Right atrium auricular region (tissue), 2 donors: ENCODE measurements around the gene ADO. TPM values are rescaled to one million over a fixed set of nuclear protein-coding genes. Genes with fewer than 3 reads are reported as not detected.
A peak's percentile ranks its signal among the peaks of the same experiment; 100 is the strongest.

Experiments used
- DNase-seq: peaks from one replicate; pipeline ENCODE4 v3.0.0-alpha.2; 2019; ENCODE audit warnings: low spot score
- H3K27ac ChIP-seq, 2 donors: fragments of 200-600 bp; sonication (generic); 1 replicate in 1 of 2; 2 replicates in 1 of 2; pipeline ENCODE4 v1.5.1; 2016 to 2019
- H3K27me3 ChIP-seq, 2 donors: fragments of 200-600 bp; sonication (generic); one replicate each; pipeline versions ENCODE4 v1.5.1 to v1.6.0; 2017 to 2019
- H3K36me3 ChIP-seq: fragments of 200-600 bp; sonication (generic); one replicate; pipeline ENCODE4 v1.5.1; 2016
- H3K4me1 ChIP-seq, 2 donors: fragments of 200-600 bp; sonication (generic); one replicate each; pipeline versions ENCODE4 v1.5.1 to v1.6.0; 2017 to 2019
- H3K4me3 ChIP-seq, 2 donors: fragments of 200-600 bp; sonication (generic); 1 replicate in 1 of 2; 2 replicates in 1 of 2; pipeline ENCODE4 v1.5.1; 2017 to 2019; ENCODE audit warnings: mild to moderate bottlenecking in 1 of 2, moderate library complexity in 1 of 2
- H3K9me3 ChIP-seq, 2 donors: fragments of 200-600 bp; sonication (generic); one replicate each; pipeline ENCODE4 v1.5.1; 2019
- CTCF ChIP-seq, 2 donors: fragments of 200-600 bp; sonication (generic); IDR thresholded peaks; one replicate each; pipeline ENCODE4 v1.5.1; 2019; ENCODE audit warnings: antibody characterized with exemption in 2 of 2
- total RNA-seq, 2 donors: library from RNA; depleted of rRNA; stranded (reverse); fragments of >200 nt; gene quantifications; one replicate each; pipeline ENCODE4 v1.1.0, GENCODE V29; 2016

The ADO gene
- total RNA-seq, 2 donors from 2014 or later: 23.0 to 34.3 TPM

- no peak for TF ChIP-seq CTCF (IDR thresholded peaks at IDR 0.05)
- peak overlapping the region in 1 of 2 donors; percentile 47 for H3K27ac ChIP-seq
- no peak overlapping the region for H3K4me3 ChIP-seq
- DNase-seq: no peak
- H3K27me3 ChIP-seq: no peaks in the 10 kb centered on the region
- no peaks in the 10 kb centered on the region for H3K36me3 ChIP-seq
- H3K4me1 ChIP-seq: peaks cover 0 to 26% of the 10 kb centered on the region in 2 donors
- H3K9me3 ChIP-seq: no peaks in the 10 kb centered on the region
Measured at GRCh38 chr10:62761115-62761514, 43.4 kb upstream of the ADO start.

GRCh38 chr10:62763155-62763554, 41.4 kb upstream of the ADO start:
- no peak for TF ChIP-seq CTCF (IDR thresholded peaks at IDR 0.05)
- peaks cover 0 to 26% of the 10 kb centered on the region in 2 donors for H3K4me1 ChIP-seq
- no peaks in the 10 kb centered on the region for H3K27me3 ChIP-seq
- H3K27ac ChIP-seq: peak overlapping the region; percentile 53 to 82
- H3K36me3 ChIP-seq: no peaks in the 10 kb centered on the region
- H3K9me3 ChIP-seq: no peaks in the 10 kb centered on the region
- no peak for DNase-seq
- no peak overlapping the region for H3K4me3 ChIP-seq

GRCh38 chr10:62764011-62764410, 40.5 kb upstream of the ADO start:
- H3K27ac ChIP-seq: peak overlapping the region; percentile 53 to 82
- no peak for DNase-seq
- H3K36me3 ChIP-seq: no peaks in the 10 kb centered on the region
- no peak overlapping the region for H3K4me3 ChIP-seq
- peaks cover 0 to 26% of the 10 kb centered on the region in 2 donors for H3K4me1 ChIP-seq
- no peaks in the 10 kb centered on the region for H3K27me3 ChIP-seq
- H3K9me3 ChIP-seq: no peaks in the 10 kb centered on the region
- no peak for TF ChIP-seq CTCF (IDR thresholded peaks at IDR 0.05)

GRCh38 chr10:62765726-62766125, 38.8 kb upstream of the ADO start:
- no peaks in the 10 kb centered on the region for H3K36me3 ChIP-seq

GRCh38 chr10:62766386-62766785, 38.1 kb upstream of the ADO start:
- no peak overlapping the region for H3K27ac ChIP-seq
- H3K4me3 ChIP-seq: no peak overlapping the region
- H3K27me3 ChIP-seq: no peaks in the 10 kb centered on the region
- peaks cover 0 to 39% of the 10 kb centered on the region in 2 donors for H3K4me1 ChIP-seq
- H3K9me3 ChIP-seq: no peaks in the 10 kb centered on the region
- DNase-seq: no peak
- TF ChIP-seq CTCF (IDR thresholded peaks at IDR 0.05): no peak
- no peaks in the 10 kb centered on the region for H3K36me3 ChIP-seq

More at GRCh38 chr10:62765726-62766125, 38.8 kb upstream of the ADO start:
- no peak for DNase-seq
- no peaks in the 10 kb centered on the region for H3K27me3 ChIP-seq
- no peaks in the 10 kb centered on the region for H3K9me3 ChIP-seq
- H3K4me3 ChIP-seq: no peak overlapping the region
- H3K4me1 ChIP-seq: peaks cover 0 to 39% of the 10 kb centered on the region in 2 donors
- TF ChIP-seq CTCF (IDR thresholded peaks at IDR 0.05): no peak
- no peak overlapping the region for H3K27ac ChIP-seq

GRCh38 chr10:62769574-62770242, 34.8 kb upstream of the ADO start:
- Histone ChIP-seq H3K4me1 (peaks cover 0 to 31% of the 10 kb centered on the region in 2 donors), H3K9me3 (no peaks in the 10 kb centered on the region), H3K36me3 (no peaks in the 10 kb centered on the region), H3K27ac (peak overlapping the region; percentile 24 to 69), H3K4me3 (no peak overlapping the region), H3K27me3 (no peaks in the 10 kb centered on the region)
- TF ChIP-seq CTCF (IDR thresholded peaks at IDR 0.05): no peak
- no peak for DNase-seq
